H1 (cell line): ENCODE data around the gene XPNPEP3.
"Not testable (repeated sequence)": the region's sequence is repeated elsewhere in the genome, so short reads cannot be mapped to it uniquely, and the experiment has no call there.

Experiments
- CTCF ChIP-seq, 3 experiments: IDR thresholded peaks; 1 replicate in 2 of 3; 2 replicates in 1 of 3; pipeline versions ENCODE4 v1.5.1 to v1.6.1; 2011; ENCODE audit warnings: low read length in 3 of 3, mild to moderate bottlenecking in 3 of 3, inconsistent platforms in 2 of 3, low read depth in 1 of 3, moderate library complexity in 1 of 3; ENCODE audit not compliant: insufficient read depth in 1 of 3; ENCODE audit errors: control extremely low read depth in 1 of 3
- HDAC2 ChIP-seq, 2 experiments: fragments of 300-600 bp in 1 of 2; sonication (generic) in 1 of 2; IDR thresholded peaks; 2 replicates each; pipeline ENCODE4 v1.6.1; 2011 to 2012; ENCODE audit warnings: low read depth in 2 of 2, low read length in 2 of 2, mild to moderate bottlenecking in 2 of 2, moderate library complexity in 2 of 2, borderline replicate concordance in 1 of 2, inconsistent platforms in 1 of 2
- POLR2AphosphoS5 ChIP-seq: IDR thresholded peaks from 2 replicates; pipeline ENCODE4 v1.6.1; 2011; ENCODE audit warnings: low read depth, low read length
- TAF7 ChIP-seq: optimal IDR thresholded peaks from 2 replicates; pipeline ENCODE3; 2011; ENCODE audit warnings: low read depth, mild to moderate bottlenecking, inconsistent platforms, low read length, moderate library complexity, borderline replicate concordance
- USF2 ChIP-seq: IDR thresholded peaks from 2 replicates; pipeline ENCODE4 v1.6.1; 2011; ENCODE audit warnings: low read length, improper control_type of control experiment
- TF ChIP-seq, protein P1 (sequence below): IDR thresholded peaks from 2 replicates; pipeline ENCODE4 v1.6.1; 2011; ENCODE audit warnings: low read depth, mild to moderate bottlenecking, low read length; ENCODE audit not compliant: insufficient read depth

- TF ChIP-seq, protein P1, sequence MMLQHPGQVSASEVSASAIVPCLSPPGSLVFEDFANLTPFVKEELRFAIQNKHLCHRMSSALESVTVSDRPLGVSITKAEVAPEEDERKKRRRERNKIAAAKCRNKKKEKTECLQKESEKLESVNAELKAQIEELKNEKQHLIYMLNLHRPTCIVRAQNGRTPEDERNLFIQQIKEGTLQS: not testable (repeated sequence)
- not testable (repeated sequence) for TF ChIP-seq CTCF (IDR thresholded peaks at IDR 0.05; ENCODE audit: control extremely low read depth in 1 of 3, insufficient read depth in 1 of 3, low read depth in 1 of 3, low read length in 3 of 3); TAF7; HDAC2 (IDR thresholded peaks at IDR 0.05; ENCODE audit: borderline replicate concordance in 1 of 2, low read depth in 2 of 2, low read length in 2 of 2); POLR2AphosphoS5; USF2
These were observed 11.1 kb upstream of the XPNPEP3 start for GRCh38 chr22:40845816-40846215.
